ENCODE measurements around the gene GPR37. TPM values are rescaled to one million over a fixed set of nuclear protein-coding genes. Genes with fewer than 3 reads are reported as not detected.

Gene GPR37, protein sequence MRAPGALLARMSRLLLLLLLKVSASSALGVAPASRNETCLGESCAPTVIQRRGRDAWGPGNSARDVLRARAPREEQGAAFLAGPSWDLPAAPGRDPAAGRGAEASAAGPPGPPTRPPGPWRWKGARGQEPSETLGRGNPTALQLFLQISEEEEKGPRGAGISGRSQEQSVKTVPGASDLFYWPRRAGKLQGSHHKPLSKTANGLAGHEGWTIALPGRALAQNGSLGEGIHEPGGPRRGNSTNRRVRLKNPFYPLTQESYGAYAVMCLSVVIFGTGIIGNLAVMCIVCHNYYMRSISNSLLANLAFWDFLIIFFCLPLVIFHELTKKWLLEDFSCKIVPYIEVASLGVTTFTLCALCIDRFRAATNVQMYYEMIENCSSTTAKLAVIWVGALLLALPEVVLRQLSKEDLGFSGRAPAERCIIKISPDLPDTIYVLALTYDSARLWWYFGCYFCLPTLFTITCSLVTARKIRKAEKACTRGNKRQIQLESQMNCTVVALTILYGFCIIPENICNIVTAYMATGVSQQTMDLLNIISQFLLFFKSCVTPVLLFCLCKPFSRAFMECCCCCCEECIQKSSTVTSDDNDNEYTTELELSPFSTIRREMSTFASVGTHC
- total RNA-seq (2013; cell fraction: nucleolus; rRNA removed), result not detected in 2 replicates
- total RNA-seq (2014; rRNA removed) (not detected in 2 replicates), total RNA-seq (2014; rRNA removed; fragmentation: Illumina TruSeq; extraction: Trizol) (not detected in 2 replicates), total RNA-seq (2021) (not detected in 2 replicates), polyA plus RNA-seq (2011; rRNA removed) (not detected in 2 replicates), polyA plus RNA-seq (2014; fragmentation: Illumina TruSeq; extraction: Trizol) (not detected in 2 replicates), polyA plus RNA-seq (2014; fragmentation: Nextera tagmentation; extraction: Ambion mirVana) (under 1 TPM in 1 of 2 experiments, not detected in 1; 0.02 TPM), polyA plus RNA-seq (2014; rRNA removed) (not detected in 2 replicates), polyA plus RNA-seq (2016; fragmentation: Nextera tagmentation; extraction: Ambion mirVana) (not detected), polyA minus RNA-seq (2011; rRNA and poly(A)+ RNA removed) (not detected in 2 replicates), Bru-seq, nascent RNA (not detected), BruChase-seq, experiment 1, labeled RNA remaining after a 6-hour chase (percentile 14 among the genes with signal in this experiment), BruChase-seq, experiment 2, labeled RNA remaining after a 2-hour chase (percentile 15 among the genes with signal in this experiment)
- not detected for polyA plus RNA-seq (2011; ENCODE audit: low read depth)
- polyA plus RNA-seq (2011; cell fraction: cytosol; rRNA removed), result not detected in 2 replicates
- polyA plus RNA-seq (2011; cell fraction: nucleus; rRNA removed), result not detected in 2 replicates
- polyA plus RNA-seq (2012), result not detected in 2 replicates
- not detected in 2 replicates for polyA minus RNA-seq (2011; cell fraction: cytosol; rRNA and poly(A)+ RNA removed)
- polyA minus RNA-seq (2011; cell fraction: nucleus; rRNA and poly(A)+ RNA removed), result not detected in 2 replicates
- long read RNA-seq, experiment 1, result 0 reads
- long read RNA-seq, experiment 2, result 0 reads

DNA sequence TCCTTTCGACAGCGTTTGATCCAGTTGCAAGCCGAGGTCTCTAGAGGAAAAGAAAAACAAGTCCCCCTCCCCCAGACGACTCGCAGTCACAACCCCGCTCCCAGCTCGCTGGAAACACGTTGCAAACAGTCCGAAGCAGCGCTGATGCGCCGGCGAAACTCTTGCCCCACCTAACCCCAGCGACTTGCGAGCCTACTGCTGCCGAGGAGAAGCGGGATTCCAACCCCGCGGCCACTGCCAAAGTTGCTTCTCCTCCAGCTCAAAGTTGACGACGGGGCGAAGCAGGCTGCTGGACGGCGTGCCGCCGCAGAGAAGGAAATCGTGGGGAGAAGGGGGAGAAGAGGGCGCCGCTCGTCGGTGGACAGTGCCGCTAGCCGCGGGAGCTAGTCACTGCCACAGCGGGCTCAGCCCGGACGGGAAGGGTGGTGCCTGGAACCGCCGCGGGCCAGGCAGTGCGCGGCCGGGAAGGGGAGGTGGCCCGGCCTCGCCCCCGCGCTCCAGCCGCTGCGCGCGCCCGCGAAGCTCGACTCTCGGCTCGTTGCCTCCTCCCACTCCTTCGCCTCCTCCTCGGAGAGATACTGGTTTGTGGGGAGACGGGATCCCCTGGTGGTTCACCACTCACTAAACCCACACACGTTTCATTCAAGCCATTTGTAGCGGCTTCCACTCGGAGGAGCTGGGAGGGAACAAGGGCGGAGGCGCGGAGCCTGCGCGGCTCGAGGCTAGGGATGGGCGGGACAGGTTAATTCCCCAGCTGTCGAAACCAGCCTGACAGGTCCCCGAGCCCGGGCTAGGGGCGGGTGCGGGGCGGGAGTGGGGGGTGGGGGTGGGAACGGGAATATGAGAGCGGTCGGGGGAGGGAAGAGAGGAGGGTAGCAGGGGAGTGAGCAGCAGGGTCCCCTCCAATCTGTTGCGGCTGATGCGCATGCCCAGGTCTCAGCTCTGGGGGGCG lies at the start of gene GPR37:
GPR37 (minus strand) TSS at position 392 of the 952 bp plus-strand sequence. CDS start 816 bp downstream, outside the sequence.
- ChIA-PET SMC1A (ENCODE audit: uncharacterized antibody, unreplicated experiment) (no interaction called here), RAD21 (ENCODE audit: unreplicated experiment) (no interaction called here), CTCF (interaction anchor here (0.6 kb wide), 1 partner anchor 665 kb away, joined by 3 read pairs; no protein-coding TSS in a partner anchor), POLR2A (no interaction called here)
- H2AFZ ChIP-seq (ENCODE audit: control insufficient read depth, low read depth, low read length), result peak within 1 kb of the TSS; percentile 60
- no peaks in the 10 kb centered on the region for H3K36me3 ChIP-seq (ENCODE audit: control insufficient read depth in 2 of 2, insufficient read depth in 2 of 2, low read length in 1 of 2)
- H3K4me1 ChIP-seq (ENCODE audit: control insufficient read depth, insufficient read depth, low read length), result no peaks in the 10 kb centered on the region; the same call in 1 of the 2 replicates
- peak within 1 kb of the TSS; percentile 58 for H3K4me2 ChIP-seq (ENCODE audit: control insufficient read depth, insufficient read depth)
- no peak within 1 kb of the TSS for H3K9ac ChIP-seq (ENCODE audit: control insufficient read depth, insufficient read depth, low read length)
- no peak for FAIRE-seq
- ATAC-seq, result peak; percentile 84
- no peaks in the 10 kb centered on the region for H4K20me1 ChIP-seq (ENCODE audit: control insufficient read depth, insufficient read depth)
- in situ Hi-C loops (cut with MboI), result no loop called here
- BruUV-seq (replicated peaks), result no TSS peak
- DNase-seq (ENCODE audit: low read depth, low spot score), result no peak
- intact Hi-C loops (cut with micrococcal nuclease; ENCODE audit: unreplicated experiment), result no loop called here
- 12% methylated on average over 62 of the region's 81 CpGs for WGBS (ENCODE audit: insufficient coverage, insufficient replicate concordance, low lambda C conversion rate, missing lambda C conversion rate)
- peak within 1 kb of the TSS; percentile 65; the same call in 1 of the 2 replicates for H3K4me3 ChIP-seq
- H3K9me3 ChIP-seq (replicated peaks; ENCODE audit: control insufficient read depth, insufficient read depth, low read length), result no peaks in the 10 kb centered on the region
- no peaks in the 10 kb centered on the region for H3K79me2 ChIP-seq (ENCODE audit: control insufficient read depth, insufficient read depth, low read length)
- no peak within 1 kb of the TSS for H3K27ac ChIP-seq (ENCODE audit: control insufficient read depth, insufficient read depth)
- H3K27me3 ChIP-seq (replicated peaks in 1 of 2; ENCODE audit: control insufficient read depth in 2 of 2, insufficient read depth in 2 of 2, low read length in 1 of 2), result peaks cover 10 to 13% of the 10 kb centered on the region in 2 experiments
- TF ChIP-seq BRCA1 (IDR thresholded peaks at IDR 0.05; ENCODE audit: low read depth, low read length) (no peak), RUNX3 (IDR thresholded peaks at IDR 0.05; ENCODE audit: low read length) (peak; percentile 53), KDM1A (IDR thresholded peaks at IDR 0.05; ENCODE audit: borderline replicate concordance) (no peak), SMARCA5 (IDR thresholded peaks at IDR 0.05) (no peak), CBX3 (IDR thresholded peaks at IDR 0.05; ENCODE audit: borderline replicate concordance, low read depth) (no peak), NR2C2 (IDR thresholded peaks at IDR 0.05; ENCODE audit: borderline replicate concordance, control insufficient read depth, insufficient read length, low read depth) (no peak), SMC3 (IDR thresholded peaks at IDR 0.05; ENCODE audit: borderline replicate concordance, low read length) (0 out of 2 replicates have a peak, but pooled peaks have one; percentile 4), CBFB (IDR thresholded peaks at IDR 0.05; ENCODE audit: low read depth) (no peak), ZZZ3 (IDR thresholded peaks at IDR 0.05; ENCODE audit: control insufficient read depth, insufficient read length, low read depth) (no peak), RAD21 (IDR thresholded peaks at IDR 0.05; ENCODE audit: insufficient read depth, low read depth, low read length) (0 out of 2 replicates have a peak, but pooled peaks have one; percentile 24), STAT3 (IDR thresholded peaks at IDR 0.05; ENCODE audit: low read depth, low read length) (no peak), RCOR1 (conservative IDR thresholded peaks at IDR 0.05; ENCODE audit: low read depth, low read length) (no peak), CHD1 (IDR thresholded peaks at IDR 0.05; ENCODE audit: low read depth, low read length) (no peak), NRF1 (conservative IDR thresholded peaks at IDR 0.05; ENCODE audit: low read depth, low read length) (no peak), EGR1 (IDR thresholded peaks at IDR 0.05; ENCODE audit: borderline replicate concordance in 1 of 2, low read depth in 2 of 2, low read length in 2 of 2) (peak in 1 of 2 experiments; percentile 77; a peak in 1 of 3 replicates), NFYB (IDR thresholded peaks at IDR 0.05; ENCODE audit: insufficient read depth, low read depth, low read length) (no peak)
- TF ChIP-seq, protein P1, sequence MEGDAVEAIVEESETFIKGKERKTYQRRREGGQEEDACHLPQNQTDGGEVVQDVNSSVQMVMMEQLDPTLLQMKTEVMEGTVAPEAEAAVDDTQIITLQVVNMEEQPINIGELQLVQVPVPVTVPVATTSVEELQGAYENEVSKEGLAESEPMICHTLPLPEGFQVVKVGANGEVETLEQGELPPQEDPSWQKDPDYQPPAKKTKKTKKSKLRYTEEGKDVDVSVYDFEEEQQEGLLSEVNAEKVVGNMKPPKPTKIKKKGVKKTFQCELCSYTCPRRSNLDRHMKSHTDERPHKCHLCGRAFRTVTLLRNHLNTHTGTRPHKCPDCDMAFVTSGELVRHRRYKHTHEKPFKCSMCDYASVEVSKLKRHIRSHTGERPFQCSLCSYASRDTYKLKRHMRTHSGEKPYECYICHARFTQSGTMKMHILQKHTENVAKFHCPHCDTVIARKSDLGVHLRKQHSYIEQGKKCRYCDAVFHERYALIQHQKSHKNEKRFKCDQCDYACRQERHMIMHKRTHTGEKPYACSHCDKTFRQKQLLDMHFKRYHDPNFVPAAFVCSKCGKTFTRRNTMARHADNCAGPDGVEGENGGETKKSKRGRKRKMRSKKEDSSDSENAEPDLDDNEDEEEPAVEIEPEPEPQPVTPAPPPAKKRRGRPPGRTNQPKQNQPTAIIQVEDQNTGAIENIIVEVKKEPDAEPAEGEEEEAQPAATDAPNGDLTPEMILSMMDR (IDR thresholded peaks at IDR 0.05 in 2 of 3, conservative IDR thresholded peaks at IDR 0.05 in 1 of 3; ENCODE audit: control insufficient read depth in 2 of 3, extremely low read depth in 1 of 3, insufficient read depth in 1 of 3, low read depth in 3 of 3, low read length in 3 of 3), result no peak

Data from GM12878 (cell line).